ENCODE results near the gene RNF13. TPM values are rescaled to one million over a fixed set of nuclear protein-coding genes. Genes with fewer than 3 reads are reported as not detected.

Gene RNF13
- polyA plus RNA-seq, 2 donors = 23.7 to 31.3 TPM

DNA sequence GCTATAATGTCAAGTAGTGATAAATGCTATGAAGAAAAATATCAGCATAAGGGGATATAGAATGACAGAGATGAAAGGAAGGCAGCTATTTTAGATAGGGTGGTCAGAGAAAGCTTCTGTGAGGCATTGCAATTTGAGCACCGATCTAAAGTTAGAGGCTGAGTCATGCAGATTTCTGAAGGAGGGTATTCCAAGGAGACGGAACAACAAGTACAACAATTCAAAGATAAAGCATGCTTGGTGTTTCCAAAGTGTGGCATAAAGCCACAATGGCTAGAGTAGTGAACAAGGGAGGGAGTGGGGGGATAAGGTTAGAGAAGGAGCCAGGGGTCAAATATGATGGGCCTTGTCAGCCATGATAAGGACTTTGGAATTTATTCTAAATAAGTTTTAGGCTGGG lies 85.8 kb downstream of the RNF13 start:
- Histone ChIP-seq H3K27me3 (ENCODE audit: control insufficient read depth in 1 of 2, insufficient read depth in 2 of 2, low read length in 2 of 2) (no peaks in the 10 kb centered on the region), H3K4me1 (ENCODE audit: control insufficient read depth in 2 of 2, insufficient read depth in 2 of 2, low read length in 1 of 2) (no peaks in the 10 kb centered on the region), H3K4me3 (ENCODE audit: low read depth in 1 of 2, low read length in 2 of 2) (no peak overlapping the region), H3K36me3 (ENCODE audit: control insufficient read depth in 2 of 2, insufficient read depth in 2 of 2, low read length in 1 of 2) (no peaks in the 10 kb centered on the region), H3K27ac (ENCODE audit: low read depth in 2 of 2, low read length in 1 of 2) (no peak overlapping the region), H3K9me3 (ENCODE audit: control insufficient read depth in 2 of 2, insufficient read depth in 1 of 2, low read depth in 1 of 2, low read length in 1 of 2) (no peaks in the 10 kb centered on the region)
- WGBS, 2 donors = 80 to 81% methylated on average over 2 of the region's 2 CpGs

DNA sequence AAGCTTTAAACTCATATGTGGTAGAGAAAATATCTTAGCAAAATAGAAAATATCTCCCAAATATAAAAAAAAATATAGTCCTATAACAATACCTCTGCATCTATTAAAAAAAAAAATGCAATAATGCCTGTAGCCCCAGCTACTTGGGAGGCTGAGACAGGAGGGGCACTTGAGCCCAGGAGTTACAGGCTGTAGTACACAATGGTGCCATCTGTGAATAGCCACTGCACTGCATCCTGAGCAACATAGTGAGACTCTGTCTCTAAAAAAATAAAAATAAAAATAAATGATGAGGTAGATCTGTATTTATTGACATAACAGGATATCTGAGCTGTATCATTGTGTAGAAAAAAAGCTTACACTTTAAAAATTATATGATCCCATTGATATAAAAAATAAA lies 87.3 kb downstream of the RNF13 start:
- Histone ChIP-seq H3K9me3 (ENCODE audit: control insufficient read depth in 2 of 2, insufficient read depth in 1 of 2, low read depth in 1 of 2, low read length in 1 of 2) (no peaks in the 10 kb centered on the region), H3K4me1 (ENCODE audit: control insufficient read depth in 2 of 2, insufficient read depth in 2 of 2, low read length in 1 of 2) (no peaks in the 10 kb centered on the region), H3K27ac (ENCODE audit: low read depth in 2 of 2, low read length in 1 of 2) (no peak overlapping the region), H3K4me3 (ENCODE audit: low read depth in 1 of 2, low read length in 2 of 2) (no peak overlapping the region), H3K36me3 (ENCODE audit: control insufficient read depth in 2 of 2, insufficient read depth in 2 of 2, low read length in 1 of 2) (no peaks in the 10 kb centered on the region), H3K27me3 (ENCODE audit: control insufficient read depth in 1 of 2, insufficient read depth in 2 of 2, low read length in 2 of 2) (no peaks in the 10 kb centered on the region)

DNA sequence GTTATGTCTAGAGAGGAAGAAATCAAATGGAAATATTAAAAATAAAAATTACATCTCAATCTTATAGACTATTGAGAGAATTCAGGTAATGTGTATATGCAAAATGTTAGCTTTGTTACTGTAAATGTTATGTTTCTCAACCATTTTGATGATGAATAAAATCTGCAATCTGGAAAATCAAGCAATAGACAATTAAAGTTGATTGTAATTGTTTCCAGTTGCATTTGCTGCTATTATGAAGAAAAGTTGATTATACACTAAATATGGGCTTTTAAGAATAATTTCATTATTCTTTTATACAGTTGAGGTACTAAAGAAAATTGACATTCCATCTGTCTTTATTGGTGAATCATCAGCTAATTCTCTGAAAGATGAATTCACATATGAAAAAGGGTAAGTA lies 88.8 kb downstream of the RNF13 start:
- H3K27ac ChIP-seq (ENCODE audit: low read depth in 2 of 2, low read length in 1 of 2) = no peak overlapping the region
- no peaks in the 10 kb centered on the region for H3K36me3 ChIP-seq (ENCODE audit: control insufficient read depth in 2 of 2, insufficient read depth in 2 of 2, low read length in 1 of 2)
- no peaks in the 10 kb centered on the region for H3K27me3 ChIP-seq (ENCODE audit: control insufficient read depth in 1 of 2, insufficient read depth in 2 of 2, low read length in 2 of 2)
- no peaks in the 10 kb centered on the region for H3K4me1 ChIP-seq (ENCODE audit: control insufficient read depth in 2 of 2, insufficient read depth in 2 of 2, low read length in 1 of 2)
- no peaks in the 10 kb centered on the region for H3K9me3 ChIP-seq (ENCODE audit: control insufficient read depth in 2 of 2, insufficient read depth in 1 of 2, low read depth in 1 of 2, low read length in 1 of 2)
- H3K4me3 ChIP-seq (ENCODE audit: low read depth in 1 of 2, low read length in 2 of 2) = no peak overlapping the region

DNA sequence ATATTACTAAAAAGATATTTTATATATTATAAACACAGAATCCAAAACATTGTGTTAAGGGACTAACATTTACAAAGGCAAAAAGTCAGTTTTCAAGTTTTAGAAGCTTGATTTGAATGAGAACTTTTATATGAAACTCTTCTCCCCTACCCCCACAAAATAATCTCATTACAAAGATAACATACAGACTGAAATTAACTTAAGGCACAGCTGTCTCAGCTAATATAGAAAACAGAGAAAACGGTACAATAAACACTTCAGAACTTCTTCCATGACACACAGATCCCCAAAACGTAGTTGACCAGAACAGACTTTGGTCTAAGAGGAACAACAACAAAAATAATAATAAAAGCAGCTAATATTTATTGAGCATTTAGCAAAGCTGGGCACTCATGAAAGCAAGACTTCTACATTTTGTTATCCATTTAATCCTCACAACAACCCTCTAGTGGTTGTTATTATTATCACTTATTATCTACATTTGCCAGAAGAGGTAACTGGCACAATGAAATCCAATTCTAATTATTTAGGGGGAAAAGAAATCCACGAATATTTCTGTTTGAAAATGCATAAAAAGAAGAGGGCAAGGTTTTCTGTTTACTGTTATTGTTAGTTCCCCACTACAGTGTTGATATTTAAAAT lies 89.6 kb downstream of the RNF13 start:
- H3K4me1 ChIP-seq (ENCODE audit: control insufficient read depth in 2 of 2, insufficient read depth in 2 of 2, low read length in 1 of 2) = no peaks in the 10 kb centered on the region
- no peaks in the 10 kb centered on the region for H3K9me3 ChIP-seq (ENCODE audit: control insufficient read depth in 2 of 2, insufficient read depth in 1 of 2, low read depth in 1 of 2, low read length in 1 of 2)
- H3K27me3 ChIP-seq (ENCODE audit: control insufficient read depth in 1 of 2, insufficient read depth in 2 of 2, low read length in 2 of 2) = no peaks in the 10 kb centered on the region
- H3K27ac ChIP-seq (ENCODE audit: low read depth in 2 of 2, low read length in 1 of 2) = no peak overlapping the region
- no peaks in the 10 kb centered on the region for H3K36me3 ChIP-seq (ENCODE audit: control insufficient read depth in 2 of 2, insufficient read depth in 2 of 2, low read length in 1 of 2)
- no peak overlapping the region for H3K4me3 ChIP-seq (ENCODE audit: low read depth in 1 of 2, low read length in 2 of 2)
- WGBS, 2 donors = 80 to 81% methylated on average over 3 of the region's 3 CpGs

DNA sequence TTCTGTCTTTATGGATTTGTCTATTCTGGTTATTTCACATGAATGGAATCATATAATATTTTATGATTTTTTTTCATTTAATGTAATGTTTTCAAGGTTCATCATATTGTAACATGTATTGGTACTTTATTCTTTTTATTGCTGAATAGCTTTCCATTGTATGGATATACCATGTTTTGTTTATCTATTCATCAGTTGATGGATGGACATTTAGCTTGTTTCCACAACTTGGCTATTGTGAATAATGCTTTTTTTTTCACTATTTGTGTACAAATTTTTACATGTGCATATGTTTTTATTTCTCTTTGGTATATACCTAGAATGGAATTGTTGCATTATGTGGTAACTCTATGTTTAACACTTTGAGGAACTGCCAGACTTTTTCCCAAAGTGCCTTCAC lies 93.0 kb downstream of the RNF13 start:
- Histone ChIP-seq H3K9me3 (ENCODE audit: control insufficient read depth in 2 of 2, insufficient read depth in 1 of 2, low read depth in 1 of 2, low read length in 1 of 2) (no peaks in the 10 kb centered on the region), H3K27ac (ENCODE audit: low read depth in 2 of 2, low read length in 1 of 2) (no peak overlapping the region), H3K4me3 (ENCODE audit: low read depth in 1 of 2, low read length in 2 of 2) (no peak overlapping the region), H3K27me3 (ENCODE audit: control insufficient read depth in 1 of 2, insufficient read depth in 2 of 2, low read length in 2 of 2) (no peaks in the 10 kb centered on the region), H3K4me1 (ENCODE audit: control insufficient read depth in 2 of 2, insufficient read depth in 2 of 2, low read length in 1 of 2) (no peaks in the 10 kb centered on the region), H3K36me3 (ENCODE audit: control insufficient read depth in 2 of 2, insufficient read depth in 2 of 2, low read length in 1 of 2) (no peaks in the 10 kb centered on the region)

DNA sequence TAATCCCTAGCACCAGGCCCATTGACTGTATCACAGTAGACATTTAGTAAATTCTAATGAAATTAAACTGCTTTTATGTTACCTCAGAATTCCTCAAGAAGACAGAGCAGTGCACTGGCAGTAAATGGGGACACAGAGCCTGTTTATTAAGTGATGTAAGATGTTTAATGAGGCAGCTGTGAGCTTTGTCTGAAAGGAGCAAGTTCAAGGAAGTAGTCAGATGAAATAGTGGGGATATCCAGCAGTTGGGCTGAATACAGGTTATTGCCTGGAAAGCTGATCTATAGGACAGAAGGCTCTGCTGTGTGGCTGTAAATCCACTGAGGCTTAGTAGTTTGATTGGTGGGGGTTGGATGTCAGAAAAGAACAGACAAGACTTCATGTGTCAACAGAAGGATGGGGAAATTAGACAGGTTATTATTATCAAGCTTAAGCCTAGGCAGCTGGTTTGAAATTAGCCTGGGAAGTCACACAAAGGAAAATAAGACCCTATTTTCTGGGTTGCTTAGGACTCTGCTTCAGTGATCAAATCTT lies 95.5 kb downstream of the RNF13 start:
- Histone ChIP-seq H3K9me3 (ENCODE audit: control insufficient read depth in 2 of 2, insufficient read depth in 1 of 2, low read depth in 1 of 2, low read length in 1 of 2) (no peaks in the 10 kb centered on the region), H3K4me1 (ENCODE audit: control insufficient read depth in 2 of 2, insufficient read depth in 2 of 2, low read length in 1 of 2) (no peaks in the 10 kb centered on the region), H3K4me3 (ENCODE audit: low read depth in 1 of 2, low read length in 2 of 2) (no peak overlapping the region), H3K27ac (ENCODE audit: low read depth in 2 of 2, low read length in 1 of 2) (no peak overlapping the region), H3K27me3 (ENCODE audit: control insufficient read depth in 1 of 2, insufficient read depth in 2 of 2, low read length in 2 of 2) (no peaks in the 10 kb centered on the region), H3K36me3 (ENCODE audit: control insufficient read depth in 2 of 2, insufficient read depth in 2 of 2, low read length in 1 of 2) (no peaks in the 10 kb centered on the region)

DNA sequence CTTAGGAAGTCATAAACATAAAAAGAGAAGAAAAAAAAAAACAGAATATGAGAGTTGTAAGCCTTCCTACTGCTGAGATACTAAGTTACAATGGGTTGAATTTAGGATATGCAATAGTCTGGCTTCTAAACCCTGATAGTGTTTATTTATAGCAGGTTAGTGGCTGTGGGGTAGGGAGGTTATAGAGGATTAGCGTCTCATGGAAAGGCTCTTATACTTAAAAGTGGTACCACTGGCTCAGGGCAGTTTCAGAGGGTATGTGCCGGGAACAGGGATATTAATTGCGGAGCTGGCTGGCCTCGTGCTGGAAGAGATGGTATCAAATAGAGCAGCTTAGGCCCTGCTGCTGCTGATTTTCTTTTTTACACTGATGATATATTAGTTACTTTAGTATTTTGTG lies 96.9 kb downstream of the RNF13 start:
- no peaks in the 10 kb centered on the region for H3K27me3 ChIP-seq (ENCODE audit: control insufficient read depth in 1 of 2, insufficient read depth in 2 of 2, low read length in 2 of 2)
- H3K4me3 ChIP-seq (ENCODE audit: low read depth in 1 of 2, low read length in 2 of 2) = no peak overlapping the region
- no peak overlapping the region for H3K27ac ChIP-seq (ENCODE audit: low read depth in 2 of 2, low read length in 1 of 2)
- 94 to 97% methylated on average over 4 of the region's 4 CpGs for WGBS, 2 donors
- no peaks in the 10 kb centered on the region for H3K4me1 ChIP-seq (ENCODE audit: control insufficient read depth in 2 of 2, insufficient read depth in 2 of 2, low read length in 1 of 2)
- no peaks in the 10 kb centered on the region for H3K36me3 ChIP-seq (ENCODE audit: control insufficient read depth in 2 of 2, insufficient read depth in 2 of 2, low read length in 1 of 2)
- no peaks in the 10 kb centered on the region for H3K9me3 ChIP-seq (ENCODE audit: control insufficient read depth in 2 of 2, insufficient read depth in 1 of 2, low read depth in 1 of 2, low read length in 1 of 2)

DNA sequence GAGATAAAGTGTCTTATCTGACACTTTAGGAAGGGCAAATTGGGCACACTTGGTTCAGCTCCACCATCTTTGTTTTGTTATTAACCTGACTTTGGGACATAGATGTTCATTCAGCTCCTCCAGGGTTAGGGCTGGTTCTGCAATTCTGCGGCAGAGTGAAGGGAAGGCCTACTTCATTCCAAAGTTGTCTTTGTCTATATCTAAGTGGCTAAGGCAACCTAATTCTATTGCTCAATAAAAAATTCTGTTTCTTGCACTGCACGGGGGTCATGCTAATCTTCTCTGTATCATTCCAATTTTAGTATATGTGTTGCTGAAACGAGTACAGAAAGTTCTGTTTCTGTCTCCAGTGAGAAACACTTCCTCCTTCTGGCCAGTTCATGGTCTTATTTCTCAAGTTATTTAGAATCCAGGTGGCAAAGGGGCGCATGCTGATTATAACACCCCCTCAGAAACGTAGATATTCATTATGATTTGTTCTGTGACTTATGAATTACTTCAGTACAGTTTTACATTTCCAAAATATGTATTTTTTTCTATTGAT lies 104.2 kb downstream of the RNF13 start:
- H3K27ac ChIP-seq (ENCODE audit: low read depth in 2 of 2, low read length in 1 of 2) = no peak overlapping the region
- no peaks in the 10 kb centered on the region for H3K4me1 ChIP-seq (ENCODE audit: control insufficient read depth in 2 of 2, insufficient read depth in 2 of 2, low read length in 1 of 2)
- H3K36me3 ChIP-seq (ENCODE audit: control insufficient read depth in 2 of 2, insufficient read depth in 2 of 2, low read length in 1 of 2) = no peaks in the 10 kb centered on the region
- 89 to 92% methylated on average over 5 of the region's 5 CpGs for WGBS, 2 donors
- no peaks in the 10 kb centered on the region for H3K9me3 ChIP-seq (ENCODE audit: control insufficient read depth in 2 of 2, insufficient read depth in 1 of 2, low read depth in 1 of 2, low read length in 1 of 2)
- no peaks in the 10 kb centered on the region for H3K27me3 ChIP-seq (ENCODE audit: control insufficient read depth in 1 of 2, insufficient read depth in 2 of 2, low read length in 2 of 2)
- H3K4me3 ChIP-seq (ENCODE audit: low read depth in 1 of 2, low read length in 2 of 2) = no peak overlapping the region

DNA sequence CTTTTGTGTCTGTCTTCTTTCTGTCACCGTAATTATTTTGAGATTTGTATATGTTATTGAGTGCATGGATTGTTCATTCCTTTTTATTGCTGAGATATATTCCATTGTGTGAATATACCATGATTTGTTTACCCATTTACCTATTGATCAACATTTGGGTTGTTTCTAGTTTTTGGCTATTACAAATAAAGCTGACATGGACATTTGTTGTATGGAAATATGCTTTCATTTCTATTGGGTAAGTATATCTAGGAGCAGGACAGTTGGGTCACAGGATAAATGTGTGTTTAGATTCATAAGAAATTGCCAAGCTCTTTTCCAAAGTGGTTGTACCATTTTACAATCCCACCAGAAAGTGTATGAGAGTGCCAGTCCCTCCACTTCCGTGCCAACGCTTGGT lies 106.5 kb downstream of the RNF13 start:
- Histone ChIP-seq H3K27ac (ENCODE audit: low read depth in 2 of 2, low read length in 1 of 2) (no peak overlapping the region), H3K9me3 (ENCODE audit: control insufficient read depth in 2 of 2, insufficient read depth in 1 of 2, low read depth in 1 of 2, low read length in 1 of 2) (no peaks in the 10 kb centered on the region), H3K4me1 (ENCODE audit: control insufficient read depth in 2 of 2, insufficient read depth in 2 of 2, low read length in 1 of 2) (no peaks in the 10 kb centered on the region), H3K36me3 (ENCODE audit: control insufficient read depth in 2 of 2, insufficient read depth in 2 of 2, low read length in 1 of 2) (no peaks in the 10 kb centered on the region), H3K27me3 (ENCODE audit: control insufficient read depth in 1 of 2, insufficient read depth in 2 of 2, low read length in 2 of 2) (no peaks in the 10 kb centered on the region), H3K4me3 (ENCODE audit: low read depth in 1 of 2, low read length in 2 of 2) (no peak overlapping the region)
- 96 to 99% methylated on average over 3 of the region's 3 CpGs for WGBS, 2 donors

DNA sequence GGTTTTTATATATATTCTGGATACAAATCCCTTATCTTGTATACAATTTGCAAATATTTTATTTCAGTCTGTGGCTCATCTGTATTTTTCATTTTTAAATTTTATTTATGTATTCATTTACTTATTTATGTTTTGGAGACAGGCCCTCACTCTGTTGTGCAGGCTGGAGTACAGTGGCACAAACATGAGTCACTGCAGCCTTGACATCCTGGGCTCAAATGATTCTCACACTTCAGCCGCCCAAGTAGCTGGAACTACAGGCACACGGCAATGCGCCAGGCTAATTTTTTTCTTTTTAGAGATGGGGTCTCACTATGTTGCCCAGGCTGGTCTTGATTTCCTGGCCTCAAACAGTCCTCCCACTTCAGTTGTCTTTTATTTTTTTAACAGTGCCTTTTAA lies 107.1 kb downstream of the RNF13 start:
- no peaks in the 10 kb centered on the region for H3K9me3 ChIP-seq (ENCODE audit: control insufficient read depth in 2 of 2, insufficient read depth in 1 of 2, low read depth in 1 of 2, low read length in 1 of 2)
- no peaks in the 10 kb centered on the region for H3K4me1 ChIP-seq (ENCODE audit: control insufficient read depth in 2 of 2, insufficient read depth in 2 of 2, low read length in 1 of 2)
- 97% methylated on average over 3 of the region's 3 CpGs for WGBS, 2 donors
- no peak overlapping the region for H3K4me3 ChIP-seq (ENCODE audit: low read depth in 1 of 2, low read length in 2 of 2)
- no peak overlapping the region for H3K27ac ChIP-seq (ENCODE audit: low read depth in 2 of 2, low read length in 1 of 2)
- H3K27me3 ChIP-seq (ENCODE audit: control insufficient read depth in 1 of 2, insufficient read depth in 2 of 2, low read length in 2 of 2) = no peaks in the 10 kb centered on the region
- no peaks in the 10 kb centered on the region for H3K36me3 ChIP-seq (ENCODE audit: control insufficient read depth in 2 of 2, insufficient read depth in 2 of 2, low read length in 1 of 2)

All from esophagus (tissue), 2 donors.